C4-2B (cell line): ENCODE measurements around the gene TMEM135.
"Not testable (repeated sequence)": the region's sequence is repeated elsewhere in the genome, so short reads cannot be mapped to it uniquely, and the experiment has no call there.

Experiments used
- H3K27ac ChIP-seq: fragments of 450-650 bp; 2 replicates; pipeline ENCODE4 v1.5.1; 2017
- ZFX ChIP-seq: fragments of 450-650 bp; IDR thresholded peaks from 2 replicates; pipeline ENCODE4 v1.6.1; 2017
- TF ChIP-seq, protein P1 (sequence below): fragments of 450-650 bp; conservative IDR thresholded peaks from 2 replicates; pipeline ENCODE4 v1.5.1; 2017; ENCODE audit warnings: mild to moderate bottlenecking

The TMEM135 gene

GRCh38 chr11:87259736-87260135 is 222.0 kb downstream of the TMEM135 start:
- no peak overlapping the region for H3K27ac ChIP-seq
- TF ChIP-seq, protein P1, sequence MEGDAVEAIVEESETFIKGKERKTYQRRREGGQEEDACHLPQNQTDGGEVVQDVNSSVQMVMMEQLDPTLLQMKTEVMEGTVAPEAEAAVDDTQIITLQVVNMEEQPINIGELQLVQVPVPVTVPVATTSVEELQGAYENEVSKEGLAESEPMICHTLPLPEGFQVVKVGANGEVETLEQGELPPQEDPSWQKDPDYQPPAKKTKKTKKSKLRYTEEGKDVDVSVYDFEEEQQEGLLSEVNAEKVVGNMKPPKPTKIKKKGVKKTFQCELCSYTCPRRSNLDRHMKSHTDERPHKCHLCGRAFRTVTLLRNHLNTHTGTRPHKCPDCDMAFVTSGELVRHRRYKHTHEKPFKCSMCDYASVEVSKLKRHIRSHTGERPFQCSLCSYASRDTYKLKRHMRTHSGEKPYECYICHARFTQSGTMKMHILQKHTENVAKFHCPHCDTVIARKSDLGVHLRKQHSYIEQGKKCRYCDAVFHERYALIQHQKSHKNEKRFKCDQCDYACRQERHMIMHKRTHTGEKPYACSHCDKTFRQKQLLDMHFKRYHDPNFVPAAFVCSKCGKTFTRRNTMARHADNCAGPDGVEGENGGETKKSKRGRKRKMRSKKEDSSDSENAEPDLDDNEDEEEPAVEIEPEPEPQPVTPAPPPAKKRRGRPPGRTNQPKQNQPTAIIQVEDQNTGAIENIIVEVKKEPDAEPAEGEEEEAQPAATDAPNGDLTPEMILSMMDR, result no peak

DNA sequence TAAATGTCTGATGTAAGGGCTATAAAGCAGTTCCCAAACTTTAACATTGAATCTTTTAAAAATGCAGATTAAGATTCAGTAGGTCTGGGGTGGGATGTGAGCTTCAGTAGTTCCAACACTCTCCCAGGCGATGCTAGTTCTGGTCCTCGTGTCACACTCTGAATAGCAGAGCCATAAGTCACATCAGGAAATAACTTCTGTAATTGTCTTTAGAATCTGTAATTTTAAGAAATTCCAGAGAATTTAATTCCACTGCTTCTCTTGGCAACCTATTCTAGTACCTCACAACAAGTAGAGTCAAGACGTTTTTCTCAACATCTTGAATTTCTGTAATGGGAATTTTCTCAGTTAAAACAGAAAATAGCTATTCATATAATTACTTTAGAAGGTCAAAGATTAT is 223.1 kb downstream of the TMEM135 start:
- TF ChIP-seq, protein P1, result no peak
- TF ChIP-seq ZFX, result no peak
- H3K27ac ChIP-seq, result no peak overlapping the region

- no peak overlapping the region for H3K27ac ChIP-seq
- TF ChIP-seq, protein P1, result no peak
- TF ChIP-seq ZFX, result no peak
Measured at GRCh38 chr11:87263264-87263838, 225.6 kb downstream of the TMEM135 start.

- no peak overlapping the region for H3K27ac ChIP-seq
- no peak for TF ChIP-seq ZFX
- TF ChIP-seq, protein P1, result no peak
Measured at GRCh38 chr11:87263979-87264378, 226.2 kb downstream of the TMEM135 start.

DNA sequence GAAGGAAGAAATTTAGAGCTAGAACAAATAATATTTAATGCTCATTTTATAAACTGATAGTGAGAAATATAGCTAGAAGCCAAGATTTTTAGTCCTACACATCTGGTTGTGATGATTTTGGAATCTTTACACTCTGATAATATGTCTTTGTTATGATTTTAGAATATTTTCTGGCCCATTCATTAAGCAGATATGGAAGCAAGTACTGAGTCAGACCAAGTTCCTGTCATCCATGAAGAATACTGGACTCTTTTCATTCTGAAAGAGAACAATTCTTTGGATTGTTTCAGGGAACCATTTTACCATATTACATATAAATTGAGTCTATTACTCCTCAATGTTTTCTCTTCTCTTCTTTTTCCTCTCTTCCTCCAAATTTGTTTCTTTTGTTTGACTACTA is 227.4 kb downstream of the TMEM135 start:
- no peak overlapping the region for H3K27ac ChIP-seq
- TF ChIP-seq, protein P1, result no peak

DNA sequence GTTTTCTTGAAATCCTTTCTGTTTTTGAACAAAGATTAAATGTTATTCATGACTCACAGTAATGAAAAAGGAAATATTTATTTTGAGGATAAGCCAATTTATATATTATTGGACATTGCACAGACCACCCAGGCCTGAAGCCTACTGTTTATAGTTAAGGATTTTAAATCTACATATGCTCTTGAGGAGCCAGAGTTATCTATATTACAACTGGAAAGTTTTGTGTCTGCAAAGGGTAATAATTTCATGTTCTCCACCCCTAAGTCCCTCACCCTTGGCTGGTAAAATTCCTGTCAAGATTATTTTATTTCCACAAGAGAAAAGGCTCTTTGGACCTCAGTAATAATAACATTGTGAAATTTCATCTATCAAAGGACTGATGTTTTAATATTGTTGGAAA is 228.2 kb downstream of the TMEM135 start:
- no peak overlapping the region for H3K27ac ChIP-seq
- TF ChIP-seq, protein P1, result no peak
- no peak for TF ChIP-seq ZFX

GRCh38 chr11:87266751-87267150 is 229.0 kb downstream of the TMEM135 start:
- TF ChIP-seq, protein P1, result no peak
- TF ChIP-seq ZFX, result no peak
- no peak overlapping the region for H3K27ac ChIP-seq

GRCh38 chr11:87271951-87272350 is 234.2 kb downstream of the TMEM135 start:
- not testable (repeated sequence) for H3K27ac ChIP-seq
